GM19035 (cell line): ENCODE results near the gene GALNTL6.

Experiments
- ATAC-seq: cut with Tn5 transposase; IDR thresholded peaks from one replicate; pipeline ENCODE4 v1.9.1; 2021; ENCODE audit not compliant: unreplicated experiment

The GALNTL6 gene

DNA sequence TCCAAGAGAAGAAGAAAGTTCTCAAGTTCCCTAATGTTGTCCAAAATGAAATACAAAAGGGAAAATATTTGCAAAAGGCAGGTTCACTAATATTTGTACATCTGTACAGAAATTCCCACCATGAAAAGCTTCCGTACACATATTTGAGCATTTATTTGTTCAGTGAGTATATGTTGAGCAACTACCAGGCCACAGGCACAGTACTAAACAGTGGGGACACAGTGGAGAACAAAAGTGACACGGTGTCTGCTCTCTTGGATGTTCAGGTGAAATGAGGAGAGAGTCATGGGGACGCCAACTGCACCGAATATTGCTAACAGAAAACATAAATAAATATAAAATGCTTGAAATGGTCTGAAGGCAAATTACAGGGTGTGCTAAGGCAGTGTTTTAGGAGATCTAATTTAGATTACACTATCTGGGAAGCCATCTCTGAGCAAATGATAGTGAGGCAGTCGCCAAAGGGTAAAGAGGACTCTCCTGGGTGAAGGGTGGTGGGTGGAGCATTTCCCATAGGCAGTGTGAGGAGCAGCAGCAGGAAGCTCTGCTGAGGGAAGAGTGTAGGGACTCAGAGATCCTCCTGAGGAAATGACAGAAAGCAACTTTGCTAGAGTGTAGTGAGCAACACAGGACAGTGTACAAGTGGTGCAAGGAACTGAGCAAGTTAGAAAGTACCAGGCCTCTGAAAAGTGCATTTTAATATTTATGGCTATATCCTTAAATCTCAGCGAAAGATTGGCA is 375.2 kb downstream of the GALNTL6 start:
- no peak for ATAC-seq

DNA sequence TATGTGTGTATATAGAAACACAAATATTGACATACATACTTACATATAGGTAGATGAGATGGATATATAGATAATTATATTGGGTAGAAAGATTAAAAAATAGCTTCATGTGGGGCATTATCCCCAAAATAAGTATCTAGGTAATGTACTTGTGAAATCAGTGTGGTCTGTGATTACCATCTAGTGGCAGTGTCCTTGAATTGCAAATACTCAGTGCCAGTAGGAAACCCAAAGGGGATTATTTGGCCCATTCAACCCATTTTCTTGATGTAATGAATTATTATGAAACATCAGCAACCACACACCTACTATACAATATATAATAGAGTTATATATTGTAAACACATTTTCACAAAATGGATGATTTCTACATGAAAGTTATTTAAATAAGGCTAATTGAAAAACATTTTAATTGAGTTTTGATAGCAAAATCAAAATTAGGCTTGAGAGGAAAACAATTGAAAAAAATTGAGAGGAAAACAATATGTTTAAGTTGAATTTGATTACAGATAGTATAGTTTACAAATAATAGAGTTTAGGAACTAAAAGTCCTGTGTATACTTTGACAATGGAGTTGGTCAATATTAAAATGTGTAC is 389.4 kb downstream of the GALNTL6 start:
- no peak for ATAC-seq

DNA sequence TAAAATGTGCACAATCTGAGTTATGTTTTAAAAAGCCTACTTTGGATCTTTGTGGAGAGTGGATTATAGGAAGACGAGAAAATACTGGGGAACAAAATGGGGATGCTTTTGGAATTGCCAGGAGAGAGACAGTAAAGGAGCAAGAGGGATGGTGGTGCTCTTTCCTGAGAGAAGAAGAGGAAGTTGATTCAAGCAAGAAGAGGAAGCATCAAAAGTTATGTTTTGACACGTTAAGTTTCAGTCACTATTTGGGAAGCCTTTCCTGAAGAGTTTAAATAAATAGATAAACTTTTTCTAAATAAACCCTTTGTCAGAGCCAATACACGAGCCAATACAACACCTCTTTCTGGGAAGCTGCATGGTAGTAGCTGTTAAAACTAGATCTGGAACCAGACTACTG is 394.1 kb downstream of the GALNTL6 start:
- ATAC-seq: no peak

DNA sequence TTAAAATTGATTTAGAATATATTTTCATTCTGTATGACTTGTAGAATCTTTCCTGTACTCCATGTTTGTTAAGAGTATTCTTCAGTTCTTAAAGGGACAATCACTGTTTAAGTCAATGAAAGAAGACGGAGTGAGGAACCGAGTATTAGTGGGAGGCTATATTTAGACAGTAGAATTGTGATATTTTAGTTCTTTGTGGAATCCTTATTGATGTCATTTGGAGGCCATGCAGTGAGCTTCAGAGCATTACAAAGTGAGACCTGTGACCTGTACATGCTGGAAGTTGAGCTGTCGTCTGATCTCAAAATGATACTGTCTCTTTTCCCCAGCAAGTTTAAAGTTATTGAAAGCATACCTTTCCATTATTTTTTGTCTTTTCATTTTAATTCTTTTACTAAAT is 394.7 kb downstream of the GALNTL6 start:
- no peak for ATAC-seq

GRCh38 chr4:172220679-172221078 is 407.5 kb downstream of the GALNTL6 start:
- ATAC-seq: no peak

DNA sequence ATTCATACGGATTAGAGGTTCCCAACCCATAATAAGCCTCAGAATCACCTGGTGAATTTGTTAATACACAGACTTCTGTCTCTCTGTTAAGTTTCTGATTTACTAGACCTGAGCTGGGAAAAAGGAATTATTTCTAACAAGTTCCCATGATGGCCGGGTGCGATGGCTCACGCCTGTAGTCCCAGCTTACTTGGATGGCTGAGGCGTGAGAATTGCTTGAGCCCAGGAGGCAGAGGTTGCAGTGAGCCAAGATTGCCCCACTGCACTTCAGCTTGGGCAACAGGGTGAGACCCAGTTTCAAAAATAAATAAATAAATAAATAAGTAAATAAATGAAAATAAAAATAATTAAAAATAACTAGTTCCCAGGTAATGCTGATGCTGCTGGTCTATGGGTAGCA is 412.3 kb downstream of the GALNTL6 start:
- ATAC-seq: no peak

DNA sequence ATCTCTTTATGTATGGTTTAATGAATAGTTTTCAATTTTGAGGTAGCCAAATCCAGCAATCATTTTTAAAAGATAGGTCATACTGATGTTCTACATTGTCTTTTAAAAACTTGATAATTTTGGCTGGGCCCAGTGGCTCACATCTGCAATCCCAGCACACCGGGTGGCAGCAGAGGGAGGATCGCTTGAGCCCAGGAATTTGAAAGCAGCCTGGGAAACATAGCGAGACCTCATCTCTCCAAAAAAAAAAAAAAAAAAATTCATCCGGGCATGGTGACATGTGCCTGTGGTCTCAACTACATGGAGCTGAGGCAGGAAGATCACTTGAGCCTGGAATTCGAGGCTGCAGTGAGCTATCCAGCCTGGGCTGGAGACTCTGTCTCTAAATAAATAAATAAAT is 419.8 kb downstream of the GALNTL6 start:
- no peak for ATAC-seq

DNA sequence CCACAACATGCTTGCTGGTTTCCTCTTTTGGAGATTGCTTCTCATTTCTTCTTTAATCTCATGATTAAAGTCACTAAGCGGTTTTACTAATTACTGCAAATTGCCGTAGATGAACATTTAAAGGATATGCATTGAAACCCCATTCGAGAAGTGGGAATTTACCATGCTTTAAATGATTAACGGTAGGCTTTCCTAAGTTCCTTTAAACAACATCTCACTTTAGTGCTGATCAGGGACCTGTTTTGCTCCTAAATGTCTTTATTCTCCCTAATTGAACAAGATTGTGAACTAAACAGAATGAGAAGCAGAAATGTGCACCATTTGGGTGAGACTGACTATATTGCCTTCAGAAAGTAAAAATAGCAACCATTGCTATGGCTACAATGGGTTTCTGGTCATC is 430.3 kb downstream of the GALNTL6 start:
- no peak for ATAC-seq

- ATAC-seq: no peak
These were observed 432.3 kb downstream of the GALNTL6 start for GRCh38 chr4:172245516-172245915.

GRCh38 chr4:172253409-172253808 is 440.2 kb downstream of the GALNTL6 start:
- no peak for ATAC-seq

DNA sequence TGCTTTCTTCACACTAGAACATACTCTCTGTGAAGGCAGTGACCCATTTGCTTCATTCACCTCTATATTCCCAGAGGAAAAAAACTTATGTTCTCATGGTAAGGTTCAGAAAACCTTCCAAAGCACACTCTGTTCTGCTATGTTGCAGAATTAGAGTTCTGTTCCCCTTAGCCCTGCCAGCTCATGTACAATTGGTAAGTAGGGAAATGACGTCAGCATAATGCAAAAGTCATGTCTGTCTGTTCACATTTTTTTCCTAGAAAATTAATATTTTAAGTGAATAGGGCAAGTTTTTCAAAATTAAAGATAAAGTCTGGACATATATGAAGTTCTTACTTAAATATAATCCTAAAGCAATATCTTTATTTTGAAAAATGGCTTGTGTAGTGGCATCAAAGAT is 443.6 kb downstream of the GALNTL6 start:
- ATAC-seq: no peak

- no peak for ATAC-seq
These were observed 457.2 kb downstream of the GALNTL6 start for GRCh38 chr4:172270397-172270796.

GRCh38 chr4:172287117-172287516 is 473.9 kb downstream of the GALNTL6 start:
- ATAC-seq: no peak

DNA sequence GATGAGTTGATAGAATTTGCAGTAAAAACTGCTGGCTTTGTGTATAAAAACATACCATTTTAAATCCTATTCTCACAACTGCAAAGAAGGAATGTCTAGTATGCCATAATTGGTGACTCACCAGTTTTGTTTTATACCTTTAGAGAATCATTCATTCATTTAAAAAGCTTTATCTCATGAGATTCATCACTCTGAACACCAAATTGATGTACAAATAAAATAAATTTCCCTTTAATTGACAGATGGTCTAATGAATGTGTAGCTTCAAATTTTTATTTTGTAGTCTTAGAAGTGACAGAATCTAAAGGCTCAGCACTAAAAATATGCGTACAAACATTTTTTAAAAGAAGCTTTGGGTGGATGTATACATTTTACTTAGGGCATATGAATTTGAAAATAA is 492.5 kb downstream of the GALNTL6 start:
- ATAC-seq: no peak

DNA sequence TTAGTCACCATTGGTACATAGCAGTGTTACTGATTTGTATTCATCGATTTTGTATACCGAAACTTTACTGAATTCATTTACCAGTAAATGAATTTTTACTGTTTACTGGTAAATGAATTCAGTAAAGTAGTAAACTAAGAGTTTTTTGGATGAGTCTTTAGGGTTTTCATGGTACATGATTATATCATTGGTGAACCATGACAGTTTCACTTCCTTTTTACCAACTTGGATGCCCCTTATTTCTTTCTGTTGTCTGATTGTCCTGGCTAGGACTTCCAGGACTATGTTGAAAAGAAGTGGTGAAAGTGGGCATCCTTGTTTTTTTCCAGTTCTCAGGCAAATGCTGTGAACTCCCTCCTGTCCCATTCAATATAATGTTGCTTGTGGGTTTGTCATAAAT is 494.9 kb downstream of the GALNTL6 start:
- no peak for ATAC-seq

DNA sequence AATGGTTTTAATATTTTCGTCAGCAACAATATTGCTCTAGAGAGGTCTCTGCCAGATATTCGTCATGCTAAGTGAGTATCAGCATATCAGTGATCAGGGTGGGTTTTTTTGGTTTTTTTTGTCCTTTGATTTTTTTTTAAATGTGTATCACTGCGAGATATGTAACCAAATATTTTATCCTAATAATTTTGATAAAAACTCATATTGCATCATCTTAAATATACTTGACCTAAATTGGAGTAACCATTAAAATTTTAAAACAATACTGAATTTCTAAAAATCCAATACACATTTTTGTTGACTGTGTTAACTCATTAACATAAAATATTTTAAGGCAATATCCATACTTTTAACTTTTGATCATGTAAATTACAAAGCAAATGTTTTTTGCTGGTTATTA is 498.5 kb downstream of the GALNTL6 start:
- ATAC-seq: no peak

DNA sequence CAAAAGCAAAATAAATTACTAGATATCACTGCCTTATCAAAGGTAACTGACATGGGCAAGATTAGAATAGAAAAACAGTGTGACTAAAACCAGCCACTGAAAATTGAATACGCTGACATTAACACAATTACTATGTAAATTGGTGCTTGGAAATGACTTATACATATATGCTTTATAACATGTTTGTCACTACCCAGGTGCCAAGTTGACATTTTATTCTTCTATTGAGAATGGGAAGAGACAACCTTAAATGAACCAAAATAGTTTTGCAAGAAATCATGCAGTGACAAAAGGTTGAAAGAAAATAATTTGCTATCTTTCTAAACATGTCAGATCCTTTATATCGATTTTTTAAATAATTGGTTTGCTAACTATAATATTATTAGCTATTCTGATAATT is 510.1 kb downstream of the GALNTL6 start:
- ATAC-seq: no peak

GRCh38 chr4:172344308-172344938 is 531.2 kb downstream of the GALNTL6 start:
- ATAC-seq: no peak

DNA sequence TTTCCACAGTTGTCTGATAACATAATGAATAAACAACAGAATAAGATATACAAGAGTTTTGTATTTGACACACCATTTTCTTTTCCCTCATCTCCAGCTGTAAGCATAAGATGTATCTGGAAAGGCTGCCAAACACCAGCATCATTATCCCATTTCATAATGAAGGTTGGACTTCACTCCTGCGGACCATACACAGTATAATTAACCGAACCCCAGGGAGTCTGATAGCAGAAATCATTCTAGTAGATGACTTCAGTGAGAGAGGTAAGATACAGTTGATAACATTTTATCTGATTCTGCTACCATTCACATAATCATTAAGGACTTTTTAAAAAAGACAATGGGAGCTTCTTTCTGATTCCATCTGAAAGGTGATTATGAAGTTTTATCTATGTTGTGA is 535.2 kb downstream of the GALNTL6 start:
- ATAC-seq: no peak

GRCh38 chr4:172352356-172352755 is 539.2 kb downstream of the GALNTL6 start:
- no peak for ATAC-seq

DNA sequence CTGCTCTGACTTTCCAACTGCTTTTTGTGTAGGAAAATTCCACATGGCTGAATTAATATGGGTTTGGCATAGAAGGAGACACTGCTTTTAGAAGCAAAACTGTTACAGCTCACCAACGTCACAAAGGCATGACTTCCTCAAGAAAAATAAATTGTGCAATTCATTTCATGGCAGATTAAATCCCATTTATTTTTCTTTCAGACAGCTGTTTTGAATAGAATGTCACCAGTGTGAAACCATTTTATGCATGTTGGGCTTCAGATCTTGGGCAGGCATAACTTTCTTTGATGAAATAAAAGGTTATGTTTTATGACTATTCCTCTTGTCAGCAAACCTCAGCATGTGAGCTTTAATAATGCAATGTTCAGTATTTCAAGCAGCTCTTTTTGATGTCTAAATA is 542.8 kb downstream of the GALNTL6 start:
- no peak for ATAC-seq

GRCh38 chr4:172357006-172357540 is 543.9 kb downstream of the GALNTL6 start:
- ATAC-seq: no peak
